ENCODE measurements around the gene SENP8. TPM values are rescaled to one million over a fixed set of nuclear protein-coding genes. Genes with fewer than 3 reads are reported as not detected.
A peak's percentile ranks its signal among the peaks of the same experiment; 100 is the strongest.

The SENP8 gene
- total and polyA plus RNA-seq, 10 donors, result 0.57 to 3.0 (median 1.4) TPM

DNA sequence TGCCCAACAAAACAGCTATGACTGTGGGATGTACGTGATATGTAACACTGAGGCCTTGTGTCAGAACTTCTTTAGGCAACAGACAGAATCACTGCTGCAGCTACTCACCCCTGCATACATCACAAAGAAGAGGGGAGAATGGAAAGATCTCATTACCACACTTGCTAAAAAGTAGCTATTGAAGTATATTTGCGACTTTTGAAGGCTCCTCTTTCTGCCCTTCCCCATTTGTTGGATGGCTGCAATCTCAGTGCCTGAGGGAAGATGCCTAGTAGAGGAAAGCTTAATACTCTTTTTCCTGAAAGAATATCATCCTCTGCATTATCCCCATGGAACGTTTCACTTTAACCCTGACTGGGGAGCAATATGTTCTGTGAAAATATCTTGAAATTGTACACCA is 21.9 kb downstream of the SENP8 start:
- H3K36me3 ChIP-seq, result no peaks in the 10 kb centered on the region
- 91 to 95% (median 92%) methylated on average over 3 of the region's 3 CpGs for WGBS, 5 donors
- intact Hi-C loops (cut with DNase I; ENCODE audit: low total_unique reads), result no loop called here
- no peaks in the 10 kb centered on the region for H3K9me3 ChIP-seq
- peaks cover 0 to 17% (median 0%) of the 10 kb centered on the region in 6 donors for H3K4me1 ChIP-seq
- DNase-seq, result no peak
- H3K27ac ChIP-seq, result no peak overlapping the region
- H3K4me3 ChIP-seq, result no peak overlapping the region
- TF ChIP-seq, protein P1, sequence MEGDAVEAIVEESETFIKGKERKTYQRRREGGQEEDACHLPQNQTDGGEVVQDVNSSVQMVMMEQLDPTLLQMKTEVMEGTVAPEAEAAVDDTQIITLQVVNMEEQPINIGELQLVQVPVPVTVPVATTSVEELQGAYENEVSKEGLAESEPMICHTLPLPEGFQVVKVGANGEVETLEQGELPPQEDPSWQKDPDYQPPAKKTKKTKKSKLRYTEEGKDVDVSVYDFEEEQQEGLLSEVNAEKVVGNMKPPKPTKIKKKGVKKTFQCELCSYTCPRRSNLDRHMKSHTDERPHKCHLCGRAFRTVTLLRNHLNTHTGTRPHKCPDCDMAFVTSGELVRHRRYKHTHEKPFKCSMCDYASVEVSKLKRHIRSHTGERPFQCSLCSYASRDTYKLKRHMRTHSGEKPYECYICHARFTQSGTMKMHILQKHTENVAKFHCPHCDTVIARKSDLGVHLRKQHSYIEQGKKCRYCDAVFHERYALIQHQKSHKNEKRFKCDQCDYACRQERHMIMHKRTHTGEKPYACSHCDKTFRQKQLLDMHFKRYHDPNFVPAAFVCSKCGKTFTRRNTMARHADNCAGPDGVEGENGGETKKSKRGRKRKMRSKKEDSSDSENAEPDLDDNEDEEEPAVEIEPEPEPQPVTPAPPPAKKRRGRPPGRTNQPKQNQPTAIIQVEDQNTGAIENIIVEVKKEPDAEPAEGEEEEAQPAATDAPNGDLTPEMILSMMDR (IDR thresholded peaks at IDR 0.05 in 8 of 11, conservative IDR thresholded peaks at IDR 0.05 in 3 of 11), result no peak
- H3K27me3 ChIP-seq (replicated peaks in 1 of 7), result no peaks in the 10 kb centered on the region

DNA sequence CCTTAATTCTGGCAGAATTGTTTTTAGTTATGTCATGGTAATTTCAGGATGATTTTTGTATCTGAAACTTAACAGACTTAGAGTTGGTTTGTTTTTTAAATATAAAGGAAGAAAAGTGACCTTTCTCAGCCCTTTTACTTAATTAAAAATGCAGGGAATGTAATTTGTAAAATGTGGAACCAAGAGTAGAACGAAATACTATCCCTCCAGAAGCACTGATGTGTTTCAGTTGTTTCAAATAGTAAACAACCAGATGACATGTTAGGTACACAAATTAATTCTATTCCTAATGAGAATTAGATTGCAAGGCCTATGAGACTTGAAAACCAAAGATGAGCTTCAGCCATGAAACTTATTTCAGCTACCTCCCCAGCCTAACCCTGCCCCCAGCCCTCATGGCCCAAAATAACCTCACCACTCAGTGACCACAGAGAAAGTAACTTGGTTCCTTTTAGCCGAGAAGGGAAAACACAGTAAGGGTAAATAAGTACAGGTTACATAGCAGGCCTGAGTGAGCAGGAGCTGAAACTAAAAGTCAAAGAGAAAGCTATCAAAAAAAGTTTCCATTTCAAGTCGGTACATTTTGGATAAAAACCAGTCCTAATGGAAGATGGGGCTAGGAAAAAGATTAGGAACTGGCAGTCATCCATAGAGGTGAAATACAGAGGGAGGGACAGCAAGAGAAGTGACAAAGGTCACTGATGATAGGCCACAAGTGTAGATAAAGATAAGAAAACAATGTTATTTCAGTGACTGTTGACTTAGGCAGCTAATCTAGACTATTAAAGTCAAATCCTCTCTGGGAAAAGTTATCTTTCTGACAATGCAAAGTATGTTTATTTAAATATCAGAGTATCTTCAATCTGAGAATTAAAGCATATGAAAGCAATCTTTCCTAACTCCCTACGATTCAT is 23.2 kb downstream of the SENP8 start:
- intact Hi-C loops (cut with DNase I; ENCODE audit: low total_unique reads), result no loop called here
- H3K4me1 ChIP-seq, result peaks cover 0 to 17% (median 0%) of the 10 kb centered on the region in 6 donors
- WGBS, 5 donors, result 44 to 53% (median 48%) methylated on average over 4 of the region's 4 CpGs
- H3K27ac ChIP-seq, result peak overlapping the region in 6 of 8 donors; percentile 1 to 49 (median 26)
- TF ChIP-seq POLR2AphosphoS5 (IDR thresholded peaks at IDR 0.05) (no peak), POLR2A (IDR thresholded peaks at IDR 0.05) (no peak)
- TF ChIP-seq, protein P1 (IDR thresholded peaks at IDR 0.05 in 8 of 11, conservative IDR thresholded peaks at IDR 0.05 in 3 of 11), result no peak
- no peak overlapping the region for H3K4me3 ChIP-seq
- H3K27me3 ChIP-seq (replicated peaks in 1 of 7), result no peaks in the 10 kb centered on the region
- H3K9me3 ChIP-seq, result no peaks in the 10 kb centered on the region
- no peak for DNase-seq
- H3K36me3 ChIP-seq, result no peaks in the 10 kb centered on the region

DNA sequence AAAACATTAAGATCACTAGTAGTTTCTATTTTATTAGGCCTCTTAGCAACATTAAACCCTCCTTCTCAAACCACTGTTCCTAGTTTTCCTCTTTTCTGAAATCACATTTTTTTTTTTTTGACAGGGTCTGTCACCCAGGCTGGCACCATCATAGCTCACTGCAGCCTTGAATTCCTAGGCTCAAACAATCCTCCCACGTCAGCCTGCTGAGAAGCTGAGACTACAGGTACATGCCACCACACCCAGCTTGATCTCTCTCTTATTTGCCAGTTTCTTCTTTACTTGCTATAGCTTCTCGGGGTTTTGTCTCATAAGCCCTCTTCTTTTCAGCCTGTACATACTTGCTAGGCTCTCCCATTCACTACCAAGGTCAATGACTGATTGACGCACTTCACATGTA is 28.0 kb downstream of the SENP8 start:
- 59 to 97% (median 95%) methylated on average over 3 of the region's 3 CpGs for WGBS, 5 donors
- no peak overlapping the region for H3K4me3 ChIP-seq
- H3K27ac ChIP-seq, result peak overlapping the region in 4 of 8 donors; percentile 25 to 37 (median 33)
- DNase-seq, result no peak
- intact Hi-C loops (cut with DNase I; ENCODE audit: low total_unique reads), result no loop called here
- H3K36me3 ChIP-seq, result no peaks in the 10 kb centered on the region
- no peaks in the 10 kb centered on the region for H3K27me3 ChIP-seq (replicated peaks in 1 of 7)
- H3K9me3 ChIP-seq, result no peaks in the 10 kb centered on the region
- H3K4me1 ChIP-seq, result peaks cover 0 to 12% (median 0%) of the 10 kb centered on the region in 6 donors
- TF ChIP-seq, protein P1 (IDR thresholded peaks at IDR 0.05 in 8 of 11, conservative IDR thresholded peaks at IDR 0.05 in 3 of 11), result no peak
- TF ChIP-seq POLR2AphosphoS5 (IDR thresholded peaks at IDR 0.05), result no peak
- no peak for TF ChIP-seq POLR2A (IDR thresholded peaks at IDR 0.05)

DNA sequence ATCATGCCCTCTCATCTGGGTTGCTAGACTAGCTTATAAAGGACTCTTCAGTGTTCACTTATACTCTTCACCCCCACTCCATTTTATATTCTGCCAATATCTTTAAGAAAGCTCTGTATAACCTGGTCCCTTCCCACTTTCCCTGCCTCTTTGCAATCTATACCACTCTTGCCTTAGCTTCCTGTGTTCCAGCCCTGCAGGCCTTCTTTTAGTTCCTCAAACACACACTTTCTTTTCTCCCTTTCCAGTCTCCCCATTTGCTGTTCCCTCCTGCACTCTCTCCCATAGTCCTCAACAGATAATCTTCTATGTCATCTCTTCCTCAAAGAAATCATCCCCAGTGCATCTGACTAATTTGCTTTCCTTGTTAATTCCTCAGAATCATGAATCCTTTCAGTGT is 28.7 kb downstream of the SENP8 start:
- Histone ChIP-seq H3K27ac (peak overlapping the region in 4 of 8 donors; percentile 25 to 47 (median 36)), H3K4me1 (peaks cover 0 to 5% (median 0%) of the 10 kb centered on the region in 6 donors), H3K27me3 (replicated peaks in 1 of 7) (no peaks in the 10 kb centered on the region), H3K4me3 (no peak overlapping the region), H3K9me3 (no peaks in the 10 kb centered on the region), H3K36me3 (no peaks in the 10 kb centered on the region)
- intact Hi-C loops (cut with DNase I; ENCODE audit: low total_unique reads), result no loop called here
- TF ChIP-seq POLR2AphosphoS5 (IDR thresholded peaks at IDR 0.05), result no peak
- no peak for TF ChIP-seq POLR2A (IDR thresholded peaks at IDR 0.05)
- TF ChIP-seq, protein P1 (IDR thresholded peaks at IDR 0.05 in 8 of 11, conservative IDR thresholded peaks at IDR 0.05 in 3 of 11), result no peak
- no peak for DNase-seq
